GM18861 (cell line): ENCODE results near the gene STYXL1.
"Not testable (repeated sequence)": the region's sequence is repeated elsewhere in the genome, so short reads cannot be mapped to it uniquely, and the experiment has no call there.

ENCODE experiments used
- ATAC-seq: cut with Tn5 transposase; IDR thresholded peaks from one replicate; pipeline ENCODE4 v1.9.1; 2021; ENCODE audit not compliant: unreplicated experiment

The STYXL1 gene

DNA sequence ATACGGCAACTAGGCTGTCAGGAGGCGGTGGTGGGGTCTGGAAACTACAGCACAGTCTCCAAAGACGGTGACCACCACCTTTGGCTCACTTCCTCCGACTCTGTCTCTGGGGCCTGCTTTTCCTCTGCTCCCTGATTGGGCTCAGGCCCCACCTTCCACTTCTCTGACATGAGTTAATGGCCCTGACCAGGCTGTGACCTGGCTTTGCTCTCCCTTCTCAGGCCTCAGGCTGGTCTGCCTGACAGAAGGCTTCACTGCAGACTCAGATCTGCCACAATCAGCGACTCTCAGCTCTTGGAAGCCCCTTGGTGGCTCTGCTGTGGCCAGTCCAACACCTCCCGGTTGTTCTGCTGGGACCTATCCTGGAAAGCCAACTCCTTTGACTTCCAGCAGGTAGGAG lies 7.7 kb downstream of the STYXL1 start:
- no peak for ATAC-seq

DNA sequence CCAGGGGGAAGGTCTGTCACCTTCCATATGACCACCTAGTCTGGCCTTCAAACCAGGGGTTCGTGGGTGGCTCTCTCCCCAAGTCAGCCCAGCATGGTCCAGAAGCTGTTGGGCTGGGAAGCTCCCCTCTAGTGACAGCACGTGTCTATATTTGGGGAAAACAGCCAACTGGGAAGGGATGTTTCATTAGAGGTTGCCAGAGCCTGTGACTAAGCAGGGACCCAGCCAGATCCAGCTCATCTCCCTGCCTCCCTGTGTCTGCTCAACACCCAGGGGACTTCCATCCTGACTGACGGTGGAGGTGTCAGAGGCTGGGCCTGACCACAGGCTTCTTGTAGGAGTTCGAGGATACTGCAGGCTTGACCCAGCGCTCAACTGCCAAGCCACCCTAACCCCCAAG lies 10.5 kb downstream of the STYXL1 start:
- no peak for ATAC-seq

DNA sequence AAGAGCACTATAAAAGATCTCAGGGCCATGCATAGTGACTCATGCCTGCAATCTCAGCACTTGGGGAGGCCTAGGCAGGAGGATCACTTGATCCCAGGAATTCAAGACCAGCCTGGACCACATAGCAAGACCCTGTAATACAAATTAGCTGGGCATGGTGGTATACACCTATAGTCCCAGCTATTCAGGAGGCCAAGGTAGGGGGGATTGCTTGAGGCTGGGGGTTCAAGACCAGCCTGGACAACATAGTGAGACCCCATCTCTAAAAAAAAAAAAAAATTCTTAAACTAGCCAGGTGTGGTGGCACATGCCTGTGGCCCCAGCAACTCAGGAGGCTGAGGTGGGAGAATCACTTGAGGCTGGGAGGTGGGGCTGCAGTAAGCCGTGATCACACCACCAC lies 15.8 kb downstream of the STYXL1 start:
- ATAC-seq: no peak

DNA sequence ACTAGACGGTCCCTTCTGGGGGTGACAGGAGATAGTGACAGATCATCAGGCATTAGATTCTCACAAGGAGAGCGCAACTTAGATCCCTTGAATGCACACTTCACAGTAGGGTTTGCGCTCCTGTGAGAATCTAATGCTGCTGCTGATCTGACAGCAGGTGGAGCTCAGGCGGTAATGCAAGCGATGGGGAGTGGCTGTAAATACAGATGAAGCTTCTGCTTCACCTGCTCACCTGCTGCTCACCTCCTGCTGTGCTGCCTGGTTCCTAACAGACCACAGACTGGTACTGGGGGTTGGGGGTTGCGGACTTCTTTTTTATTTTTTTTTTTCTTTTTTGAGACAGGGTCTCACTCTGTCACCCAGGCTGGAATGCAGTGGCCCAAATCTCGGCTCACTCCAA lies 18.1 kb downstream of the STYXL1 start:
- ATAC-seq: not testable (repeated sequence)

DNA sequence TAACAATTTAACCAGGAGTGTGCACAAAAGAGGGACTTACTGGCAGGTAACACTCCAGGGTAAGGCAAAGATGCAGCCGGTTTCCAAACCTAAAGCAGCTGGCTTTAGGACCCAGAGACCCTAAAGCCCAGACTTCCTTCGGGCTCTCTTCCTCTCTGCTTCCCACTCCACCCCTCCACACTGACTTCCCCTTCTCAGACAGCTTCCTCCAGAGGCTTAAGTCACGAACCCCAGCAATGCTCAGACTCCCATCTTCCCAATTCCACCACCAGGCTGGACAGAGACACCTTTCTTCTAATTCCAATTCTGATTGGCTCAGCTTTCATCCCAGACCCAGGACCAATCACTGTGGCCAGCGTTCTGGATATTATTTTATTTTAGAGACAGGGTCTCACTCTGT lies 24.8 kb downstream of the STYXL1 start:
- no peak for ATAC-seq

DNA sequence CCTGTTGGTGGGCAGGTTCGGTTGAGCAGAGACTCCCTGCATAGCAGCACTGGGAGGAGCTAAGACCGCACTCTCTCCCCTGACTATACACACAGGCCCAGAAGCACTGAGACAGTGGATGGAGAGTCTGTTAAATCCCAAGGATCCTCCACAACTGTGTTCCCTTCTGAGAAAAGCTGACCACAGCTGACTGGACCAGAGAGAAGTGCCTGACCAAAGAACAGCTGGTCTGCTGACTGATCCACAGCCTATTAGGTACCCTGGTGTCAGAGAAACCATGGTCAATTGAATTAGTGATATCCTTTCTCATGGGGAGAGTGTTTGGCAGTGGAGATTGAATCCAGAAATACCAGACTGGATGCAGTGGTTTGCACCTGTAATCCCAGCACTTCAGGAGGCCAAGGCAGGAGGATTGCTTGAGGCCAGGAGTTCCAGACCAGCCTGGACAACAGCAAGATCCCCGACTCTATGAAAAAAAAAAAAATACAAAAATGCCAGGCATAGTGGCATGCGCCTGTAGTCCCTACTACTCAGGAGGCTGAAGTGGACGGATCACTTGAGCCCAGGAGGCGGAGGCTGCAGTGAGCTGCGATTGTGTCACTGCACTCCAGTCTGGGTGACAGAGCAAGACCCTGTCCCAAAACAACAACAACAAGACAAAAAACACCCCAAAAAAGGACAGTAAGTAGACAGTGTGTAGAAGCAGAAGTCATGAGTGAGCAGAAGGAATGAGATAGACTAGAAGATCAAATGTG lies 25.6 kb downstream of the STYXL1 start:
- no peak for ATAC-seq

DNA sequence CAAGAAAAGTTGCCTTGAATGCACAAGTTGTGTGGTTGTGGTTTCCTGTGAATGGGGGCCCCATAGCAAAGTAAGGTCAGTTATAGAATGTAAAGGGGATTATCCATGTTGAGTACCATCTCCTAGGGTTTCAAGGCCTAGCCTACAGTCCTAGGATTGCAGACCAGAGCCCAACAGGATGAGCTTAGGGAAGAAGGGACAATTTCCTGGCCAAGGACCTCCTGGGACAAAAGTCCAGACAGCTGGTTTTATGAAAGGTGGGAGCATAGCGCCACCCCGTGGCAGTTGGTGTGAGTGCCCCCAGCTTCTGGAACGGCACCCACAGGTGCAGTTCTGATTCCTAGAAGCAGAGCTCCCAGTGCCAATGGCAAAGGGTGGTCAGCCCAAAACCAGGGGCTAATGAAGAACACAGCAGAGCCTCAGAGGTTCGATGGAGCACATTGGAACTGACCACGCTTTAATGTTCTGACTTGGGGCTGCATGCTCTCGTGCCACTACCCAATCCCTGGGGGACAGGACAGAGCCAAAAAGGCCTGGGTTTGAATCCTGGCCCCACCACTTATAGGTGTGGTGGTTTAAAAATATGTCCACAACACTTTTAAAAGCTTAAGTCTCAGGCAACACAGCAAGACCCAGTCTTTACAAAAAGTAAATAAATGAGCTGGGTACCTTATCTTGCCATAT lies 27.6 kb downstream of the STYXL1 start:
- ATAC-seq: no peak

DNA sequence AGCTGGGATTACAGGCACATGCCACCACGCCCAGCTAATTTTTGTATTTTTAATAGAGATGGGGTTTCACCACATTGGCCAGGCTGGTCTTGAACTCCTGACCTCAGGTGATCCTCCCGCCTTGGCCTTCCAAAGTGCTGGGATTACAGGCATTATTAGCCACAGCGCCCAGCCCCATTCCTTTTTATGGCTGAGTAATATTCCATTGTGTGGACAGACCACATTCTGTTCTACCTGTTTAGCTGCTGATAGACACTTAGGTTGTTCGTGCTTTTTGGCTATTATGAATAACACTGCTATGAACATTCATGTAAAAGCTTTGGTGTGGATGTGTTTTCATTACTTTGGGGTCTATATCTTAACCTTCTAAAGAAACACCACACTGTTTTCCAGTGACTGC lies 29.3 kb downstream of the STYXL1 start:
- not testable (repeated sequence) for ATAC-seq

DNA sequence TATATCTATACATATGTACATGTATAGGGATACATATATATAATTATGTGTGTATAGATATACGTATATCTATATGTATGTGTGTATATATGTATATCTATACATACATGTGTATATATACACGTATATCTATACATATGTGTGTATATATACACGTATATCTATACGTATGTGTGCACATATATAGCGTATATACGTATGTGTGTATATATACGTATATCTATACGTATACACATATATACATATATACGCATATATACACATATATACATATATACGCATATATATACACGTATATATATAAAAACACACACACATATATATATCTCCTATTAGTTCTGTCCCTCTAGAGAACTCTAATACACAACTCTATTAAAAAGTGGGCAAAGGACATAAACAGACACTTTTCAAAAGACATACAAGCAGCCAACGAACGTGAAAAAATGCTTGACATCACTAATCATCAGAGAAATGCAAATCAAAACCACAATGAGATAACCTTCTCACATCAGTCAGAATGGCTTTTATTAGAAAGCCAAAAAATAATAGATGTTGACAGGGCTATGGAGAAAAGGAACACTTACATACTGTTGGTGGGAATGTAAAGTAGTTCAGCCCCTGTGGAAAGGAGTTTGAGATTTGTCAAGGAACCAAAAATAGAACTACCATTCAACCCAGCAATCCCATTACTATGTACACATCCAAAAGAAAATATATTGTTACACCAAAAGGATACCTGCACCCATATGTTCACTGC lies 31.4 kb downstream of the STYXL1 start:
- no peak for ATAC-seq

DNA sequence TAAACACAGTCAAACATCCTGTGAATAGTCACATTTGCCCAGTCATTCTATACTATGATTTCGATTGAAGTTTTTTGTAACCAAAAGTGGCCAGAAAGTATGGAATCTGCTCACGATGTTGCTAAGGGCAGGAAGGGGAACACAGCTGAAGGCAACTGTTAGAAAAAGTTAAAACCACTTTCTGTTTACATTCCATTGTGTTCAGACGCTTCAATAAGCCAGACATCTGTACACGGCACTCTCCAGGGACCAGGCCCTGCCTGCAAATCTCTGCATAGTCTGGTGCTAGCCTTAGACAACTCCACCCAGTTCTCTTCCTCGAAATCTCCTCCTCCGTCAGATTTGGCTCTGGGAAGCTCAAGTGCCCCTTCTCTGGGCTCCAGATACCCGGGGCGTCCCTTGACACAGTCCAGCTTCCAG lies 36.3 kb downstream of the STYXL1 start:
- ATAC-seq: no peak

DNA sequence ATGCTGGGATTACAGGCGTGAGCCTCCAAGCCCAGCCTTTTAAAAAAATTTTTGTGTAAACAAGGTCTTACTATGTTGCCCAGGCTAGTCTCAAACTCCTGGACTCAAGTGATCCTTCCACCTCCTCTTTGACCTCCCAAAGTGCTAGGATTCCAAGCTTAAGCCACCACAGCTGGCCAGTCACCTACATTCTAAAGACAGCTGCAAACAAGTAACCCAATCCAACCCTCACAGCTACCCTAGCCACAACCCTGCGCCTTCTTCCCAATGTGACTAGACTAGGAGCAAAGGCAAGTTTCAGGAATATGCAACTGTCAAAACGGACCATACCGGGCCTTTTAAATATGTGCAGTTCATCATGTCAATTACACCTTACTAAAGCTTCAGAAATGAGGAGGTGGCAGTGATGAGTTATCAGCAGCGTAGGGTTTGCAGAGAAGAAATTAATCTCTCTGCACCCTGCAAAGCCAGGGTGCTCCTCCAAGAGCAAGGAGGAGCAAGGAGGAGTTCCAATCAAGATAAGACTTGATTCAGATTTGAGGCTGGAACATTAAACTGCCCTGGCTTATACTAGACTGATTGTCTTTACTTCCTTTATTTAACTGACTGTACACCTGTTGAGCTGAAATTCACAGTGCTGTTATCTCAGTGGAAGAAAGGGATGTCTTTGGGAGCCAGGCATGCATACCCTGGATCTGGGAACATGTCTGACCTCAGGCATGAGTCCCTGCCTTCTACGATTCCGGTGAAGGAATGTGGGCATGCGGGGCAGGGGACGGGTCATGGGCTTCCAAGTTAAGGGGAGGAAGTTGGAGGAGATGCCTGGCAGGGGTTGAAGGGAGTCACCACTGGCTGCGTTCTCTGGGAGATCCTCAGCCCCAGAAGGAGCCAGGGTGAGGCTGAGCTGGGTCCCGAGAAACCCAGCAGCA lies 37.9 kb downstream of the STYXL1 start:
- no peak for ATAC-seq

DNA sequence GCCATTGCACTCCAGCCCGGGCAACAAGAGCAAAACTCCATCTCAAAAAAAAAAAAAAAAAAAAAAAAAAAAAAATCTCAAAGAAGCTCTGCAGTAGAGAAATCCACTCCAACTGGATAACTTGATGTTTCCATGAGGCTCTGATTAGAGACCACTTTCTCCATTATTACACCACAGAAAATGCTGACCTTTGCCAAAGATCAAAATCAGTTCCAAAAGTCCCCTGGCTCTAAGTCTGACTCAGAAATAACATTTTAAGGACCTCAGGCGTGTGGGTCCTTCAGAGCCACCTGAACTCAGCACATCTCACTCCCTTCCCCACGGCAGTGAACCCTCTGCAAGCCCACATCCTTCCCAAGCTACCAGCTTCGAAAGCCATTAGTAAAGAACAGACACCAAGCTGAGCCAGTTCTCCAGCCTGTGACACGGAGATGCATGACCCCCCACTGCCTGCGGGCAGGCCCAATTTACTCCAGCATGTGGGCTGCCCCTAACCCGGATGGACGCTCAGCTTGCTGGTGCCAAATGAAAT lies 39.6 kb downstream of the STYXL1 start:
- ATAC-seq: no peak

DNA sequence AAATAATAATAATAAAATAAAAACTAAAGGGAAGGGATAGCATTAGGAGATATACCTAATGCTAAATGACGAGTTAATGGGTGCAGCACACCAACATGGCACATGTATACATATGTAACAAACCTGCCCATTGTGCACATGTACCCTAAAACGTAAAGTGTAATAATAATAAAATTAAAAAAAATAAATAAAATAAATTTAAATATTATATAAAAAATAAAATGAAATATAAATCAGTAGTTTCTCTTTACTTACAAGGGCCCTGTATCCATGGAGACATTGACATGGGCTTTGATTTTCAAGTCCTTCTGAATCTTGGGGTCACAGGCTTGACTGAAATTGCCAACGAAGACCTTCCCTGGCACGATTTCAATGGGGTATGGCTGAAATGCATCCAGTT lies 42.8 kb downstream of the STYXL1 start:
- ATAC-seq: not testable (repeated sequence)

DNA sequence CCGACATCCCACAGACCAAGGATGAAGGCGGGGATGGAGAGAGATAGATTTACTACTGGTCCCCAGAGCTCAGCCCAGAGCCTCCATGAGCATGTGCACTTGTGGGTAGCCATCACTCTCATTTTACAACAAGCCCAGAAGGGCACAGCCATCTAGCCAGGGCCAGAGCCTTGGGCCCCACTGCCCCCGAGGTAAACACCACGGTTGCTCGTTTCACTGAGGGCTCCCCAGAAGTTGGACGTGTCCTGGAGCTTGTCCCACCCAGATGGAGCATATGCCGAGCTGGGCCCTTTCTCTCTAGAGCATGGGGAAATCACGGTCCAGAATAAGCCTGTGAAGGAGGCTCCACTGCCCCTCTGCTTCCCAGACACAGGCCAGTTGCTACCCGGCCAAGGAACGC lies 44.4 kb downstream of the STYXL1 start:
- no peak for ATAC-seq

DNA sequence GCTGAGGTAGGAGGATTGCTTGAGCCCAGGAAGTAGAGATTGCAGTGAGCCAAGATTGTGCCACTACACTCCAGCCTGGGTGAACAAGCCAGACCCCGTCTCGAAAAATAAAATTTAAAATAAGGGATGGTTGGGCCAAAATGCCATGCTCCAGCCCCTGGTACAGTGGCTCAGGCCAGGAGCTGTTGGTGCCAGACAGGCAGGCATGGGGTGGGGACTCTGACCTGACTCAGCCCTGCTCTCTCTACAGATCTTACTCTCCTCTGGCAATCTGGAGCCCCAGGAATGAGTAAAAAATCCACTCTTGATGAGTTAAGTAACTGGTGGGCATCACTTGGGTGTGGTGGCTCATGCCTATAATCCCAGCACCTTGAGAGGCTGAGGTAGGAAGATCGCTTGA lies 45.0 kb downstream of the STYXL1 start:
- ATAC-seq: no peak

DNA sequence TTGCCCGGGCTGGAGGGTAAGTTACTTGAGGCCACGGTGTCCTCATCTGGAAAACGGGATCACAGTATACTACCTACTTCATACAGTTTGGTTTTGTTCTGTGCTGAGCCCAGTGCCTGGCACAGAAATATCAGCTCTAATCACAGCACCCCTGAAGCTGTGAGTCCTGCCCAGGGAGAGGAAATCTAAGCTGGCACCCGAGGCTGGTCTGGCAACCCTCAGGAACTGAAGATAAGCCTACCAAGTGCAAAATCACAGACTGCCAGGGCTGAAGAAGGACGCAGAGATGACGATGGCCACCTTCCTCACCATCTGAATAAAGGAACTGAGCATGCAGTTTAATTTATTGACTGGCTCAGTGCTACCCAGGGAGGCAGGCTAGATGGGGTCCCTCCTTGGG lies 45.7 kb downstream of the STYXL1 start:
- ATAC-seq: no peak

DNA sequence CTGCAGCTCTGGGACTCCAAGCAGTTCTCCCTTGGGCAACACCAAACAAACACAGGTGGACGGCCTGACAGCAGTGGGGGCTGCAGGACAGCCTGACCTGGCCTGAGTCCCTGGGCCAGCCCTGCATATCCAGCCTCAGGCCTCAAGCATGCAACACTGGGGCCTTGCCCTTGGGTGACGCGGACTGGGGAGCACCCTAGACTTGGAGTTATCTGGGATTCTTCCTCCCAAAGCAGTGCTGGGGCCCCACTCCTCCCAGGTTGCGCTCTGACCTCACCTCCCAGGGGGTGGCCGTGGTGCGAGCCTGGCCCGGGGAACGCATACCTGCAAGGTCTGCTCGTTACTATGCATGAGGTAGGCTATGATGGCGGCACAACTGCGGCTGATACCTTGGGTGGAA lies 47.2 kb downstream of the STYXL1 start:
- no peak for ATAC-seq

DNA sequence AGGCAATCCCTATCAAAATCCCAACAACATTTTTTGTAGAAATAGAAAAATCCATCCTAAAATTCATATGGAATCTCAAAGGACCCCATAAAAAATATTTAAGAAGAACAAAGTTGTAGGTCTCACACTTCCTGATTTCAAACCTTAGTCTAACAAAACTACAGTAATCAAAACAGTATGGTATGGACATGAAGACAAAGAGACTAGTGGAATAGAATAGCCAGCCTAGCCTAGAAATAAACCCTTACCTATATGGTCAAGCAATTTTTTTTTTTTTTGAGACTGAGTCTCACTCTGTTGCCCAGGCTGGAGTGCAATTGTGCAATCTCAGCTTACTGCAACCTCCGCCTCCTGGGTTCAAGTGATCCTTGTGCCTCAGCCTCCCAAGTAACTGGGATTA lies 49.8 kb downstream of the STYXL1 start:
- ATAC-seq: no peak

DNA sequence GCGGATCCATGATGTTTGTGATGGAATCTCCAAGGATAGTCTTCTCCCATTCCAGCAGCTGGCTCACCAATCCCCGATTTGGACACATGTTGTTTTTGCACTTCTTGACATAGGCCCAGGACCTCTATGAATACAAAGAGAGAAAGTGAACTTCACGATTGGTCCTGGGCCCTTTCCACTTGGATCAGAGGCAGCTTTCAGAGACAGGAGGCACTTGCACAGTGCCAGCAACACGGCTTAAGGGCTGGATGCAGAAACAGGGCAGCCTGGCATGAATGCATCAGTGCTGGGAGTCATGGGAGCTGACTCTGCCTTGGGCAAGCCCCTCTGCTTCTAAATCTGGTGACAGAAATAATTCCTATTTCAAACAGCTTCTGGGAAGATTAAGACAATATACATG lies 51.3 kb downstream of the STYXL1 start:
- no peak for ATAC-seq

DNA sequence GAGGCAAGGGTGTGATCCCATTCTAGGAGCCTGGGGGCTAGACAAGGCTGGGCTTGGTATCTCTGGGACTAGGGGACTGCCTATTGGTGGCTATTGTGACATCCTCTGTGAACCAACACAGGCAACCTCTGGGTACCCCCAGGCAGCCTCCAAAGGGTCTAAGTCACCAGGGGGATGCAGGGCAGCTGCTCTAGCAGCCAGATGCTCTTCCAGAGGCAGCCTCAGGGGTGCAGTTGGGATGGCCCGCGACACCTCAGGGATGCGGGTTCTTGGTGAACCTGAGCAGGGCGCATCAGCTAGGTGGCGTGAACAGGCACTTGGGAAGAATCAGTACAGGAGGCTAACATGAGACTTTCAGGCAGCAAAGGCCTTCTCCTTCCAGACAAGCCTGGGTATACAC lies 51.8 kb downstream of the STYXL1 start:
- ATAC-seq: no peak

DNA sequence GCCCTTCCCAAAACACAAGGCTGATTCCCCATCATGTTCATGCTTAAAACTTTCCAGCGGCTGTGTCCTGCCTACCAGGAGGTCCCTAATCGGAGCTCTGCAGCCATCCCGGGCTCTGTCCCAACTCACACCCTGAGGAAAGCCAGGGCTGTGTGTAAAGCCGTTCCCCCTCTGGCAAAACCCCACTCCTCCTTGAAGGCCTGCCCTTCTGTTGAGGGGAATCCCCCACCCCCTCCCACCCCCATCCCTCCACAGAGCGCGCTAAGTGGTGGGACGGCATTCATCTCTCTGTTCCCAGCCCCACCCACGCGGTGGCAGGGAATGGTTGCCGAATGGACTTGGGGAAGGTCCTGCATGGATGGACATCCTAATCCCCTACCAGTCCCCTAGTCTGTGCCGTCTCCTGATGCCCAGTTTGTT lies 52.7 kb downstream of the STYXL1 start:
- no peak for ATAC-seq
